GM21737 (cell line): ENCODE results near the gene SLC4A3.

Source experiments
- ATAC-seq: cut with Tn5 transposase; IDR thresholded peaks from one replicate; pipeline ENCODE4 v1.9.1; 2021; ENCODE audit warnings: mild to moderate bottlenecking, moderate library complexity; ENCODE audit not compliant: unreplicated experiment

SLC4A3 gene

DNA sequence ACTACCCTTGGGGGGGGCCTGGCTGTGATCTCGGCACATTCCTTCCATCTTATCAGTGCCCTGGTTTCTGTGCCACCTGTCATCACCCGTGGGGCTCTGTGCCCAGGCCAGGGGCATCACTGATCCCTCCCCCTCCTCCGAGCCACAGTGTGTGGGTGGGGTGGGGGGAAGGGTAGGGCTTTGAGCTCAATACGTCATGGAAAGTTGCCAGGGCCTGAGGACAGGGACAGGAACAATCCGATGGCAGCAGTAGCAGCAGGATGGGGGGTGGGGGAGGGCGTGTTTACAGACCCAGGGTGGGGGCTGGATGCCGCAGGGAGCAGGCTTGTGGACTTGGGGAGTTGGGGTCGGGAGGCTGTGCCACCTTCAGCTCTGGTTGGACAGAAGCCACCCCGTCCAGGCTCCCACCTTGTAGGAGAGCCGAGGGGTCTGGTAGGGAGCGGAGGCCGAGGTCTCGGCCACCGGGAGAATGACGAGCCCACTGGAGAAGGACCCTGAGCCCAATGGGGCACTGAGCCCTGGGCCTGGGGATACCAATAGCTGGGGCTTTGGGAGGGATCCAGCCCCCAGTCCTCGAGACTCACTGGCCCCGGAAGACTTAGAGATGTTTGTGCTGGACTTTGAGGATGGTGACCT lies 3.5 kb downstream of the SLC4A3 start:
- no peak for ATAC-seq

- ATAC-seq: no peak
Observed at GRCh38 chr2:219631406-219631891, 4.0 kb downstream of the SLC4A3 start.

- no peak for ATAC-seq
Observed at GRCh38 chr2:219631904-219632759, 4.7 kb downstream of the SLC4A3 start.

DNA sequence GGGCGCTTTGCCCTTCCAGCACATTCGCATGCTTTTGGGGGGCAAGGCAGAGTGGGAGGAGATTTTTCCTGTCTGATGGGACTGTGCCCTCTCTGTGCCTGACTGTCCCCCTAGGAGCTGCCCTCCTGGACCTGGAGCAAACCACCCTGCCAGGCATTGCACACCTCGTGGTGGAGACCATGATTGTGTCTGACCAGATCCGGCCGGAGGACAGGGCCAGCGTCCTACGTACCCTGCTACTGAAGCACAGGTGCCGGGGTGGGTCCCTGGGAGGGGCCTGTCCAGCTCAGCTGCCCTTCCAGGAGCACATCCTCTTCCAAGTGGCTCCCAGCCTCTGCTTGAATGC lies 5.3 kb downstream of the SLC4A3 start:
- no peak for ATAC-seq

DNA sequence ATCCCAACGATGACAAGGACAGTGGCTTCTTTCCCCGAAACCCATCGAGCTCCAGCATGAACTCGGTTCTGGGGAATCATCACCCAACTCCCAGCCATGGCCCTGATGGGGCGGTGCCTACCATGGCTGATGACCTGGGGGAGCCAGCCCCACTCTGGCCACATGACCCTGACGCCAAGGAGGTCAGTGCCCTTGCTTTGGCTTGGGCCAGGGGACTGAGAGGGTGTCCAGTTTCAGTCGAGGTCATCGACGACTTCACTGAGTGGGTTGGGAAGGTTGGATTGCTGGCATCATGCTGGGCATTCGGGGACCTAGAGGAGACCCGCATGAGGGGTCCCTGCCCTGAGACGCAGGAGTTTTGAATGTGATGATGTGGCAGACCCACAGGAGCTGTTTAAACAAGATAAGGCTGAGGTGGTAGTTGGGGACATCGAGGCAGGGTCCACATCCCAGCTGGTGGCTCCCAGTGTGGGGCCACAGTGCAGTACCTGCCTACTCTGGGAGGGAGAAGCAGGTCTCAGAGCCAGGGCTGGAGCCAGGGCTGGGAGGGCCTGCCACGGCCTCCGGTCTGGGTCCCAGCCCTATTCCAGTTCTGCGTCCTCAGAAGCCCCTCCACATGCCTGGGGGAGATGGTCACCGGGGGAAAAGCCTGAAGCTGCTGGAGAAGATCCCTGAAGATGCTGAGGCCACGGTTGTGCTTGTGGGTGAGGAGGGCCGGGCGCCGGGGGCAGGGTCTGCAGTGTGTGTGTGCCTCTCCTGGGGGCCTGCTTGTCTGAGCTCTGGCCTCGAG lies 6.0 kb downstream of the SLC4A3 start:
- no peak for ATAC-seq

GRCh38 chr2:219634171-219634940 lies 6.9 kb downstream of the SLC4A3 start:
- ATAC-seq: no peak

DNA sequence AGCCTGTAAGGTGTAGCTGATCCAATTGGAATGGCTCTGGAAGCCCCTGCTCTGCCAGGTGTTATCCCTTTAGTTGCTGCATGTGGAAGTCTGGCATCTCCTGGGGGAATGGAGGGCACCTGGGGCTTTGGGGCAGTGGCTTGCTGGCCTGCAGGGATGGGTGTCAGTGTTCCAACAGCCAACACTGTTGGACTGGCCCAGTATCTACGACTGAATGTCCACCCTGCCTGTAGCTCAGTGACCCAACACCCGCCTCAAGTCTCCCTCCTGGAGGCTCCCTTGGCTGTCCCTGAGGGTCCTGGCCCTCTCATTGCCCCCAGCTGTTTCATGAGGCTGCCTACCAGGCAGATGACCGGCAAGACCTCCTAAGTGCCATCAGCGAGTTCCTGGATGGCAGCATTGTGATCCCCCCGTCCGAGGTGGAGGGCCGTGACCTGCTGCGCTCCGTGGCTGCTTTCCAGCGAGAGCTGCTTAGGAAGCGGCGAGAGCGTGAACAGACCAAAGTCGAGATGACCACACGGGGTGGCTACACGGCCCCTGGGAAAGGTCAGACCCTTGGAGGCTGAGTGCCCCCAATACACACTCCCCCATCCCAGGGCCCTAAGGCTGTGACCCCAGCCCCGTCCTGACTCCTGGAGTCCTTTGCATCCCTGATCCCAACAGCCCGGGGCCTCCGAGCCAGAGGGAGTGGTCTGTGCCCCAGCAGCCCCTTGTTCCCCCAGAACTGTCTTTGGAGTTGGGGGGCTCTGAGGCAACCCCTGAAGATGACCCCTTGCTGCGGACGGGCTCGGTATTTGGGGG lies 7.7 kb downstream of the SLC4A3 start:
- ATAC-seq: no peak

DNA sequence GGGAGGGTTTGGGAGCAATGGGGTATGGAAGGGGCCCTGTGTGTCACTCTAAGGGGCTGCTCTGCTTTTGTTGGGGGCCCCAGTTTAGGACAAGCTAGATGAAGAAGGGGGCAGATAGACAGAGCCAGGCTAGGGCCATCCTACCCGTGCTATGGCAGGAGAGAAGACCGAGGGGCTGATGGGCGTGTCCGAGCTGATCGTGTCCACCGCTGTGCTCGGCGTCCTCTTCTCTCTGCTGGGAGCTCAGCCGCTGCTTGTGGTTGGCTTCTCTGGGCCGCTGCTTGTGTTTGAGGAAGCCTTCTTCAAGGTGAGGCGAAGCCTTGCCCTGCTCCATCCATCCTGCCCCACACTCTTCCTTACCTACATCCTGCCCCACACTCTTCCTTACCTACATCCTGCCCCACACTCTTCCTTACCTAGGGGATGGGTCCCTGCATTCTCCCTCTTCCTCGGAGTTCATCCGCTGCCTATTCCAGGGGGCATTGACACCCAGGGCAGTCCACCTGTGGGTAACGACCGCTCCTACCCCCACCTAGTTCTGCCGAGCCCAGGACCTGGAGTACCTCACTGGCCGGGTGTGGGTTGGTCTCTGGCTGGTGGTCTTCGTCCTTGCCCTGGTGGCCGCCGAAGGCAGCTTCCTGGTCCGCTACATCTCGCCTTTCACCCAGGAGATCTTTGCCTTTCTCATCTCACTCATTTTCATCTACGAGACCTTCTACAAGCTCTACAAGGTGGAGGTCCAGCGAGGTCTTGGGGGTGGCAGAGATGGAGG lies 8.9 kb downstream of the SLC4A3 start:
- no peak for ATAC-seq

GRCh38 chr2:219636941-219637841 lies 9.8 kb downstream of the SLC4A3 start:
- no peak for ATAC-seq

DNA sequence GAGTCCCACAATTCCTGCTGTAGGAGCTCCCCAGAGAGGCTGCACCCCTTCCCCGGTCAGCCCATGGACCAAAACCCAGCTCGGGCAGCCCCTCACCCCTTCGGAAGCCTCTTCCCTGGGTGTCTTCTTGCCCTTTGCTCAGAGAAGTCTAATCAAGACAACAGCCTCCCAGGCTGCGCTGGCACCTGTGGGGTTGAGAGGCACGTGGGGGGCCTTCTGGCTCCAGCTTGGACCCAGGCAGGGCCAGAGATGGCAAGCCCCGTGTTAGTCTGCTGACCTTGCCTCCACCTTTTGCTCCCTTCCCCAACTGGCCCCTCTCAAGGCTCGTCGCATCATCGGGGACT lies 10.4 kb downstream of the SLC4A3 start:
- ATAC-seq: no peak

GRCh38 chr2:219638217-219638947 lies 11.0 kb downstream of the SLC4A3 start:
- ATAC-seq: no peak

DNA sequence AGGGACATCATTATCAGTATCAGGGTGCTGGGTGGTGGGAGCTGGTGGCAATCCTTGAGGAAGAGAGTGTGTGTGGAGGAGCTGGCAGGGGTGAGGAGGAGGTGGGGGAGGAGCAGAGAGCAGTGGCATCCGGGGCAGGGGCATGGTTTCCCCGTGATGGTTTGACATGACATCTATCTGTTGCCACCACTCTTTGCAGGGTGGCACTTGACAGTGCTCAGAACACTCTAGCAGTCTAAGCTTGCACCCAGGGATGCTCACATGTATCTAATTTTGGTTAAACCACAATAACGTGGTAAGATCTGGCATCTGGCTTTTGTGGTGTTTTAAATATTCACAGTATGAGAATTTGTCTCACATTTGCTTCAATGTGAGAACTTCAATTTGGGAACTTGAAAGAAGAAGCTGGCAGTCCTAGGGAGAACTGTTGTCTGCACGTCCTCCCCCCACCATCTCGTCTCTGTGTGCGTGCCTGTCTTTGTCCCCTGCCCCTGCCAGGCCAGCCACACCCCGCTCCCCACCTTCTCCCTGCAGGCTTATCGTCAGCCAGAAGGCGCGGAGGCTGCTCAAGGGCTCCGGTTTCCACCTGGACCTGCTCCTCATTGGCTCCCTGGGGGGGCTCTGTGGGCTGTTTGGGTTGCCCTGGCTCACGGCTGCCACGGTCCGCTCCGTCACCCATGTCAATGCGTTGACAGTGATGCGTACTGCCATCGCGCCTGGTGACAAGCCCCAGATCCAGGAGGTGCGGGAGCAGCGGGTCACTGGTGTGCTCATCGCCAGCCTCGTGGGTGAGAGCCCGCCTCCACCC lies 11.7 kb downstream of the SLC4A3 start:
- no peak for ATAC-seq

DNA sequence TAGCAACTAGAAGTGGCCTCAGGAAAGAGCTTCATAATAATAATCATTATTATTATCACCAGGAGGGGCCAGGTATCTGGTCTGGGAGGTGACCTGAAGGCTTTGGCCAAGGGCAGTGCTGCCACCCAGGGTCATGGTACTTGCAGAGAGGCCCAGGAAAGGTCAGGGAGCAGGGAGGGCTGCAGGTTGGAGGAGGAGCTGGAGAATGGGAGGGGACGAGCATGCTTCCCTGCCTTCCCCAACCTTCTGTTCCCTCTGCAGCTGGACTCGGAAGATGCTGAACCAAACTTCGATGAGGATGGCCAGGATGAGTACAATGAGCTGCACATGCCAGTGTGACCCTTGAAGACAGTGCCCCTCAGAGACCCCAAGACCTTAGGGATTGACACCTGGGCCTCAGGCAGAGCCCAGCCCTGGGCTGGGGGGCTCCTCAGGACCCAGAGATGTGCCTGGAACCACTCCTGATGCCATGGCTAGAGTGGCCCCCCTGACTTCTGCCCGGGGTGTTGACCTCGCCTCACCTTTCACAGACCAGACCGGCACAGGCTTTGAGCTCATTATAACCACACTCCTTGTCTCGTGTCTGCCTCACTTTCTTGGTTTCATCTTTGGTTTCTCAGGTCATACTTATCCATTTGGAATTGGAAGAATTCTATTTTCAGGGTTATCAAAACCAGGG lies 14.1 kb downstream of the SLC4A3 start:
- ATAC-seq: no peak

DNA sequence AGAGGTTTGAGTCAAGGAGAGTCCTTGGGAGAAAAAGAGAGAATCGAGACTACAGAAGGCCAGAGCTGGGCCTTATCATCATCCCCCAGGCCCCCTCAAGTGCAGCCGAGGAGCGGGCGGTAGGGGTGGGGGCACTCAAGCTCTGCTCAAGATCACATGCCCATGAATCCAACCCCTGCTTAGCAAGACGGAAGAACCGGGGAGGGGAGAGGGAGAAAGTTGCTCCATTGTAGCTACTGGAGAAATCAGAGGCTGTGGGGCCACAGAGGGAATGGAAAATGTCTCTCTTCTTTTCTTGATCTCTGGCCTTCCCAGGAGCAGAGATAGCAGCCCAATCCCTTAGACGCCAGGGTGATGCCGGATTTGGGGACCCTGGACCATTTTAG lies 14.6 kb downstream of the SLC4A3 start:
- no peak for ATAC-seq

DNA sequence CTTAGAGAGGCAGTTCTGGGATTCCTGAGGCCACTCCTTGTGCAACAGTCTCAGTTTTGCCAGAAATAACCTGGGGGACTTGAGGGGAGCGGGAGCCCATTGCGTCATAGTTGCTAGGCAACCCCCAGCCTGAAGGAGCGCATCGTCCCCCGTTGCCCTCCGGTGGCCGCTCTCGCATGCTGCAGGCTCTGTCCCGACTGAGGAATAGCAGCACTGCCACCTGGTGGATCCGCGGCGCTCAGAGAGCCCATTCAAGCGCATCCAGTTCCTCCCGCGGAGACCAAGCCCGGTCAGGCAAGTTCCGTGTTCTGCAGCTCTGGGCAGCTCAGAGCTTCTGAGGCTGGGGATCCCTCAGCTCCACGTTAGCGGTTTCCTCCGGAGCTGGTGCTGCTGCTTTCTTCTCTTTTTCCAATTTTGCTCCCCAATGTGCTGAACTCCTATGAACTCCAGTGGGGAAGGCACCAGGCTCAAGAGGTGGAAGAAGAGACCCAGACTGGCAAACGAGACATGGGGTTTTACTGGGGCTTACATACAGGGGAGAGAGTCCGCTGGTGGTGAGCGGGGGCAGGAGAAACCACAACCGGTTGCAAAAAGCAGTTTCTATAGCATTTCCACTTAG lies 15.1 kb downstream of the SLC4A3 start:
- peak; percentile 98 for ATAC-seq

GRCh38 chr2:219643084-219643473 lies 15.6 kb downstream of the SLC4A3 start:
- no peak for ATAC-seq
